IMR-90 (cell line): ENCODE measurements around the gene LIAS. TPM values are rescaled to one million over a fixed set of nuclear protein-coding genes. Genes with fewer than 3 reads are reported as not detected.

Experiments used
- ATAC-seq: fragments of 200-7000 bp; cut with Tn5 transposase; 2 replicates; pipeline ENCODE4 v1.9.1; 2020; ENCODE audit warnings: low read depth, mild to moderate bottlenecking, moderate library complexity
- BruUV-seq: library from RNA; stranded (reverse); fragments of 400-500 nt; replicated peaks from 2 replicates; lab custom pipeline; 2021; lab: Mats Ljungman, UMichigan
- CTCF ChIA-PET: fragments of 300-600 bp; formaldehyde crosslinking; extraction: SDS; loops from one replicate; lab custom pipeline; 2021; ENCODE audit warnings: antibody characterized with exemption; lab: Yijun Ruan, JAX
- POLR2A ChIA-PET: fragments of 300-600 bp; sonication (Branson Sonifier 250); formaldehyde crosslinking; loops from one replicate; lab custom pipeline; 2022; ENCODE audit warnings: antibody characterized with exemption; ENCODE audit not compliant: unreplicated experiment; lab: Charles Lee
- DNase-seq: peaks from one replicate; pipeline ENCODE4 v3.0.0; 2013
- H2AFZ ChIP-seq: replicated peaks from 2 replicates; pipeline ENCODE3; 2013; ENCODE audit warnings: low read length, mild to moderate bottlenecking; ENCODE audit not compliant: poor library complexity
- H2AK5ac ChIP-seq: 2 replicates; pipeline ENCODE4 v1.6.1; 2013; ENCODE audit warnings: low read depth, low read length, inconsistent platforms
- H2AK9ac ChIP-seq: replicated peaks from 2 replicates; pipeline ENCODE3; 2013; ENCODE audit warnings: mild to moderate bottlenecking, low read depth, low read length, moderate library complexity; ENCODE audit not compliant: poor library complexity
- H2BK120ac ChIP-seq: 2 replicates; pipeline ENCODE4 v1.6.1; 2013; ENCODE audit warnings: low read depth, low read length, inconsistent platforms
- H2BK15ac ChIP-seq: 3 replicates; pipeline ENCODE4 v1.6.1; 2013; ENCODE audit warnings: low read depth, low read length, inconsistent platforms
- H2BK20ac ChIP-seq: 2 replicates; pipeline ENCODE4 v1.6.1; 2013; ENCODE audit warnings: low read depth, mild to moderate bottlenecking, inconsistent platforms, low read length, moderate library complexity
- H2BK5ac ChIP-seq: 2 replicates; pipeline ENCODE4 v1.6.1; 2013; ENCODE audit warnings: mild to moderate bottlenecking, low read depth, low read length, inconsistent platforms; ENCODE audit not compliant: poor library complexity, severe bottlenecking
- H3K14ac ChIP-seq: replicated peaks from 2 replicates; pipeline ENCODE4 v1.6.1; 2013; ENCODE audit warnings: low read depth, low read length, inconsistent platforms
- H3K18ac ChIP-seq: 2 replicates; pipeline ENCODE4 v1.6.1; 2013; ENCODE audit warnings: low read depth, low read length, control low read depth
- H3K23ac ChIP-seq: 2 replicates; pipeline ENCODE4 v1.6.1; 2013; ENCODE audit warnings: low read depth, low read length, inconsistent platforms
- H3K27ac ChIP-seq: 2 replicates; pipeline ENCODE4 v1.5.1; 2013; ENCODE audit warnings: mild to moderate bottlenecking, control low read depth, low read length; ENCODE audit not compliant: insufficient read depth
- H3K27me3 ChIP-seq: 2 replicates; pipeline ENCODE4 v1.6.1; 2013; ENCODE audit warnings: low read length; ENCODE audit not compliant: control insufficient read depth, insufficient read depth
- H3K36me3 ChIP-seq: 2 replicates; pipeline ENCODE4 v1.6.1; 2013; ENCODE audit warnings: low read length, mixed read lengths; ENCODE audit not compliant: control insufficient read depth, insufficient read depth
- H3K4ac ChIP-seq: 2 replicates; pipeline ENCODE4 v1.6.1; 2013; ENCODE audit warnings: low read depth, low read length, inconsistent platforms
- H3K4me1 ChIP-seq: 2 replicates; pipeline ENCODE4 v1.6.1; 2013; ENCODE audit warnings: low read length, mixed read lengths; ENCODE audit not compliant: control insufficient read depth, insufficient read depth
- H3K4me2 ChIP-seq: 2 replicates; pipeline ENCODE4 v1.6.1; 2013; ENCODE audit warnings: low read depth, mild to moderate bottlenecking, control low read depth, low read length, moderate library complexity
- H3K4me3 ChIP-seq: 2 replicates; pipeline ENCODE4 v1.5.1; 2013; ENCODE audit warnings: low read depth, mild to moderate bottlenecking, control low read depth, low read length, moderate library complexity; ENCODE audit not compliant: insufficient read depth
- H3K56ac ChIP-seq: 2 replicates; pipeline ENCODE4 v1.6.1; 2013; ENCODE audit warnings: low read length, inconsistent platforms; ENCODE audit not compliant: insufficient read depth; ENCODE audit errors: extremely low read depth
- H3K79me1 ChIP-seq, 2 experiments: 2 replicates each; pipeline ENCODE4 v1.6.1; 2013; ENCODE audit warnings: low read length in 2 of 2, inconsistent platforms in 1 of 2, low read depth in 1 of 2
- H3K9ac ChIP-seq: 2 replicates; pipeline ENCODE4 v1.6.1; 2013; ENCODE audit warnings: low read depth, low read length, control low read depth
- H3K9me1 ChIP-seq: 2 replicates; pipeline ENCODE4 v1.6.1; 2013; ENCODE audit warnings: low read length, inconsistent platforms; ENCODE audit not compliant: insufficient read depth
- H3K9me3 ChIP-seq: 2 replicates; pipeline ENCODE4 v1.6.1; 2013; ENCODE audit warnings: low read length; ENCODE audit not compliant: control insufficient read depth, insufficient read depth
- H4K20me1 ChIP-seq: 2 replicates; pipeline ENCODE4 v1.6.1; 2013; ENCODE audit warnings: low read length, inconsistent platforms; ENCODE audit not compliant: insufficient read depth
- H4K5ac ChIP-seq: 2 replicates; pipeline ENCODE4 v1.6.1; 2013; ENCODE audit warnings: mild to moderate bottlenecking, low read depth, low read length, control low read depth
- H4K8ac ChIP-seq, 2 experiments: 2 replicates each; pipeline ENCODE4 v1.6.1; 2013; ENCODE audit warnings: low read depth in 2 of 2, low read length in 2 of 2, control low read depth in 1 of 2, inconsistent platforms in 1 of 2
- H4K91ac ChIP-seq: 2 replicates; pipeline ENCODE4 v1.6.1; 2013; ENCODE audit warnings: low read depth, low read length, inconsistent platforms; ENCODE audit not compliant: insufficient read depth
- BHLHE40 ChIP-seq: fragments of 150-350 bp; IDR thresholded peaks from 2 replicates; pipeline ENCODE4 v1.6.1; 2016; ENCODE audit warnings: mild to moderate bottlenecking, low read depth, low read length
- CEBPB ChIP-seq: IDR thresholded peaks from 2 replicates; pipeline ENCODE4 v1.6.1; 2012; ENCODE audit warnings: low read depth, low read length, improper control_type of control experiment
- CHD1 ChIP-seq: IDR thresholded peaks from 2 replicates; pipeline ENCODE4 v1.6.1; 2012; ENCODE audit warnings: low read depth, low read length, improper control_type of control experiment
- CTCF ChIP-seq: conservative IDR thresholded peaks from 2 replicates; pipeline ENCODE4 v1.5.1; 2012; ENCODE audit warnings: mild to moderate bottlenecking, low read depth, low read length, improper control_type of control experiment
- FOS ChIP-seq: fragments of 150-350 bp; IDR thresholded peaks from 2 replicates; pipeline ENCODE4 v1.6.1; 2016; ENCODE audit warnings: low read depth, low read length
- MAFK ChIP-seq: IDR thresholded peaks from 2 replicates; pipeline ENCODE4 v1.6.1; 2012; ENCODE audit warnings: low read depth, low read length, improper control_type of control experiment
- MAZ ChIP-seq: IDR thresholded peaks from 2 replicates; pipeline ENCODE4 v1.6.1; 2012; ENCODE audit warnings: low read depth, mild to moderate bottlenecking, low read length, improper control_type of control experiment, moderate library complexity, borderline replicate concordance
- MXI1 ChIP-seq: IDR thresholded peaks from 2 replicates; pipeline ENCODE4 v1.6.1; 2012; ENCODE audit warnings: low read depth, mild to moderate bottlenecking, low read length, moderate library complexity, borderline replicate concordance
- NFE2L2 ChIP-seq: fragments of 150-350 bp; IDR thresholded peaks from 2 replicates; pipeline ENCODE4 v1.6.1; 2016; ENCODE audit warnings: low read depth, mild to moderate bottlenecking, low read length
- POLR2A ChIP-seq: IDR thresholded peaks from 2 replicates; pipeline ENCODE4 v1.6.1; 2012; ENCODE audit warnings: mild to moderate bottlenecking, low read depth, low read length
- RAD21 ChIP-seq: IDR thresholded peaks from 2 replicates; pipeline ENCODE4 v1.6.1; 2012; ENCODE audit warnings: low read length, improper control_type of control experiment
- RCOR1 ChIP-seq: IDR thresholded peaks from 2 replicates; pipeline ENCODE4 v1.6.1; 2012; ENCODE audit warnings: mild to moderate bottlenecking, low read length, improper control_type of control experiment; ENCODE audit not compliant: insufficient replicate concordance
- RFX5 ChIP-seq: IDR thresholded peaks from 2 replicates; pipeline ENCODE4 v1.8.0; 2012; ENCODE audit warnings: low read depth, mild to moderate bottlenecking, low read length, moderate library complexity
- SMC3 ChIP-seq: fragments of 150-350 bp; IDR thresholded peaks from 2 replicates; pipeline ENCODE4 v1.6.1; 2016; ENCODE audit warnings: low read depth, mild to moderate bottlenecking, antibody characterized with exemption, low read length, moderate library complexity
- USF2 ChIP-seq: fragments of 150-350 bp; IDR thresholded peaks from 2 replicates; pipeline ENCODE4 v1.6.1; 2017; ENCODE audit warnings: mild to moderate bottlenecking, antibody characterized with exemption, low read length, low read depth
- WGBS, 2 experiments: methylation state at CpG; one replicate each; pipeline versions ENCODE4 v1.1.5 to v1.1.7; 2013; ENCODE audit warnings: missing lambda C conversion rate in 2 of 2; ENCODE audit not compliant: insufficient read length in 1 of 2; ENCODE audit errors: extremely low coverage in 2 of 2; 5-methylcytosine and 5-hydroxymethylcytosine counted together
- dilution Hi-C: fragments of 300-500 bp; cut with HindIII; formaldehyde crosslinking; loops from one replicate; pipeline ENCODE4 v1.14.3; 2018; ENCODE audit warnings: low sequenced_read_pairs; ENCODE audit not compliant: unreplicated experiment
- in situ Hi-C: fragments of 300-500 bp; cut with MboI; formaldehyde crosslinking; loops from 3 replicates; pipeline ENCODE4 v1.14.3; 2019; ENCODE audit warnings: low sequenced_read_pairs, inconsistent platforms, mixed read lengths
- intact Hi-C: fragments of 100-400 bp; cut with micrococcal nuclease; formaldehyde crosslinking; loops from 2 replicates; pipeline ENCODE4 v1.10.0; 2022
- polyA plus RNA-seq, 3 experiments: library from polyadenylated mRNA; depleted of rRNA; stranded (reverse); fragments of >200 nt; gene quantifications; 2 replicates each; pipeline ENCODE4 v1.2.3, GENCODE V29; 2012; ENCODE audit warnings: low replicate concordance in 1 of 3
- total RNA-seq: library from RNA; depleted of rRNA; stranded (reverse); fragments of >200 nt; gene quantifications from 2 replicates; pipeline ENCODE4 v1.2.3, GENCODE V29; 2012
- TF ChIP-seq, protein P1 (sequence below): fragments of 150-350 bp; IDR thresholded peaks from 2 replicates; pipeline ENCODE4 v1.6.1; 2016; ENCODE audit warnings: low read depth, mild to moderate bottlenecking, low read length, moderate library complexity, borderline replicate concordance

Gene LIAS
- total and polyA plus RNA-seq, 2 of the 4 experiments (the other 2 are of a cell fraction): 3.2 to 7.8 TPM

DNA sequence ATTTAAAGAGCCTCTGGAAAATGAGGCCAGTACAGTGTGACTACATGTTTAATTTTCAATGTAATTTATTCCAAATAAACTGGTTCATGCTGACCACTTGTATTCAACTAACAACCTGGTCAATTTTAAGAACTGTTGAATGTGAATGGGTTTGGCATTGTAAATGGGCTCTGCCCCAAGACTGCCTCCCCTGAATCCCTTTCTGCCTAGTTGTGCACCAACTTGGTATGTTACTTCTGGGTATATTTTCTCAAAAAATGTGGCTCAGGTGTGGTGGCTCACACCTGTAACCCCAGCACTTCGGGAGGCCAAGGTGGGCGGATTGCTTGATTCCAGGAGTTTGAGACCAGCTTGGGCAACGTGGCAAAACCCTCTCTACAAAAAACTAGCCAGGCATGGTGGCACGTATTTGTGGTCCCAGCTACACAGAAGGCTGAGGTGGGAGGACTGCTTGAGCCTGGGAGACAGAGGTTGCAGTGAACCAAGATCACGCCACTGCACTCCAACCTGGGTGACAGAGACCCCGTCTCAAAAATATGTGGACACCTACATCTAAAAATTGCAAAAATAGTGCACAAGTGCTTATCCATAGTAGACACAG is 7.3 kb upstream of the LIAS start:
- Histone ChIP-seq H3K4ac (no peak overlapping the region), H3K56ac (no peak overlapping the region), H3K18ac (no peak overlapping the region), H4K8ac (no peak overlapping the region), H3K4me3 (no peak overlapping the region), H3K4me1 (peaks cover 4% of the 10 kb centered on the region), H4K5ac (no peak overlapping the region), H2BK5ac (no peak overlapping the region), H2BK20ac (no peak overlapping the region), H2AK5ac (no peak overlapping the region), H2BK15ac (no peak overlapping the region), H2BK120ac (no peak overlapping the region), H4K91ac (no peak overlapping the region), H3K4me2 (no peak overlapping the region), H3K79me1 (peaks cover 19 to 37% of the 10 kb centered on the region in 2 experiments), H3K27ac (no peak overlapping the region), H4K20me1 (peaks cover 43% of the 10 kb centered on the region), H3K14ac (no peak overlapping the region), H3K36me3 (peaks cover 35% of the 10 kb centered on the region), H3K23ac (no peak overlapping the region), H2AFZ (no peak overlapping the region), H3K27me3 (no peaks in the 10 kb centered on the region), H3K9ac (no peak overlapping the region), H2AK9ac (no peak overlapping the region), H3K9me1 (peaks cover under 1% of the 10 kb centered on the region; the same call in 1 of the 2 replicates), H3K9me3 (no peaks in the 10 kb centered on the region)
- CTCF ChIA-PET: interaction anchor here (0.6 kb wide), 1 partner anchor 117 kb away, joined by 3 read pairs; no protein-coding TSS in a partner anchor
- intact Hi-C loops (no loop called here), in situ Hi-C loops (no loop called here), dilution Hi-C loops (no loop called here)
- TF ChIP-seq USF2 (no peak), CTCF (no peak), CEBPB (no peak), POLR2A (no peak), MAZ (no peak), FOS (no peak), RAD21 (no peak), MAFK (no peak), CHD1 (no peak), RFX5 (no peak), MXI1 (no peak), BHLHE40 (no peak), NFE2L2 (no peak), RCOR1 (no peak), SMC3 (no peak)
- TF ChIP-seq, protein P1, sequence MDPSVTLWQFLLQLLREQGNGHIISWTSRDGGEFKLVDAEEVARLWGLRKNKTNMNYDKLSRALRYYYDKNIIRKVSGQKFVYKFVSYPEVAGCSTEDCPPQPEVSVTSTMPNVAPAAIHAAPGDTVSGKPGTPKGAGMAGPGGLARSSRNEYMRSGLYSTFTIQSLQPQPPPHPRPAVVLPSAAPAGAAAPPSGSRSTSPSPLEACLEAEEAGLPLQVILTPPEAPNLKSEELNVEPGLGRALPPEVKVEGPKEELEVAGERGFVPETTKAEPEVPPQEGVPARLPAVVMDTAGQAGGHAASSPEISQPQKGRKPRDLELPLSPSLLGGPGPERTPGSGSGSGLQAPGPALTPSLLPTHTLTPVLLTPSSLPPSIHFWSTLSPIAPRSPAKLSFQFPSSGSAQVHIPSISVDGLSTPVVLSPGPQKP: no peak
- ATAC-seq (no peak), DNase-seq (no peak)
- POLR2A ChIA-PET: no interaction called here
- no TSS peak for BruUV-seq
- 100% methylated on average over 1 of the region's 6 CpGs; no CpG with 5 or more reads in 1 of the 2 experiments for WGBS, 2 experiments
